Panc1 (cell line): ENCODE results near the gene RAP1GAP2. TPM values are rescaled to one million over a fixed set of nuclear protein-coding genes. Genes with fewer than 3 reads are reported as not detected.

Experiments used
- ATAC-seq: fragments of 200-7000 bp; cut with Tn5 transposase; 2 replicates; pipeline ENCODE4 v1.9.1; 2020; ENCODE audit warnings: mild to moderate bottlenecking, moderate library complexity
- BruUV-seq: library from RNA; stranded (reverse); fragments of 400-500 nt; replicated peaks from 2 replicates; lab custom pipeline; 2021; lab: Mats Ljungman, UMichigan
- CTCF ChIA-PET: fragments of 300-600 bp; sonication (Branson Sonifier 250); formaldehyde crosslinking; loops from one replicate; lab custom pipeline; 2022; ENCODE audit warnings: antibody characterized with exemption; lab: Charles Lee
- POLR2A ChIA-PET: fragments of 300-600 bp; sonication (Branson Sonifier 250); formaldehyde crosslinking; loops from one replicate; lab custom pipeline; 2022; ENCODE audit warnings: antibody characterized with exemption; lab: Charles Lee
- DNase-seq: peaks from one replicate; pipeline ENCODE4 v3.0.0-alpha.2; 2010; ENCODE audit warnings: low read depth, low spot score
- H3K27ac ChIP-seq: 2 replicates; pipeline ENCODE4 v1.5.1; 2011; ENCODE audit warnings: mild to moderate bottlenecking, low read length, inconsistent platforms
- H3K27me3 ChIP-seq: fragments of 200-500 bp; sonication (Bioruptor generic); 2 replicates; pipeline ENCODE4 v1.6.0; 2014; ENCODE audit warnings: low read length, inconsistent platforms; ENCODE audit not compliant: control insufficient read depth, insufficient read depth
- H3K36me3 ChIP-seq: fragments of 200-500 bp; sonication (Bioruptor generic); 2 replicates; pipeline ENCODE4 v1.5.1; 2014; ENCODE audit warnings: inconsistent platforms, mild to moderate bottlenecking, low read length, moderate library complexity; ENCODE audit not compliant: control insufficient read depth, insufficient read depth
- H3K4me1 ChIP-seq: 2 replicates; pipeline ENCODE4 v1.5.1; 2011; ENCODE audit warnings: inconsistent platforms, mild to moderate bottlenecking, low read length, moderate library complexity; ENCODE audit not compliant: control insufficient read depth, insufficient read depth
- H3K4me3 ChIP-seq, 2 experiments: 2 replicates each; pipeline ENCODE4 v1.5.1; 2011 to 2012; ENCODE audit warnings: low read depth in 2 of 2, low read length in 2 of 2, mild to moderate bottlenecking in 2 of 2, inconsistent platforms in 1 of 2, moderate library complexity in 1 of 2
- H3K9me3 ChIP-seq: fragments of 200-500 bp; sonication (Bioruptor generic); 2 replicates; pipeline ENCODE4 v1.5.1; 2014; ENCODE audit warnings: low read depth, mild to moderate bottlenecking, inconsistent platforms, low read length, moderate library complexity; ENCODE audit not compliant: control insufficient read depth, insufficient read depth
- CTCF ChIP-seq: fragments of 450-650 bp; IDR thresholded peaks from 2 replicates; pipeline ENCODE4 v1.5.1; 2017; ENCODE audit warnings: mild to moderate bottlenecking
- POLR2AphosphoS5 ChIP-seq: IDR thresholded peaks from 2 replicates; pipeline ENCODE4 v1.6.1; 2012; ENCODE audit warnings: mild to moderate bottlenecking, low read depth, low read length, moderate library complexity
- REST ChIP-seq, 2 experiments: IDR thresholded peaks; 2 replicates each; pipeline ENCODE4 v1.6.1; 2011 to 2012; ENCODE audit warnings: low read depth in 2 of 2, control low read depth in 1 of 2, low read length in 1 of 2, mild to moderate bottlenecking in 1 of 2, moderate library complexity in 1 of 2; ENCODE audit not compliant: insufficient read depth in 1 of 2
- SIN3A ChIP-seq: IDR thresholded peaks from 2 replicates; pipeline ENCODE4 v1.6.1; 2012; ENCODE audit warnings: low read depth, mild to moderate bottlenecking, low read length, moderate library complexity, borderline replicate concordance; ENCODE audit not compliant: insufficient read depth
- TCF7L2 ChIP-seq: IDR thresholded peaks from 2 replicates; pipeline ENCODE4 v1.6.1; 2011; ENCODE audit warnings: mild to moderate bottlenecking, low read depth, low read length, inconsistent platforms
- in situ Hi-C: cut with HindIII; loops from 2 replicates; pipeline ENCODE4 v1.10.0; 2016; ENCODE audit warnings: low sequenced_read_pairs, low pct_unique_long_range_greater_than_20kb
- intact Hi-C: fragments of 100-400 bp; cut with micrococcal nuclease; formaldehyde crosslinking; loops from one replicate; pipeline ENCODE4 v1.10.0; 2022; ENCODE audit not compliant: unreplicated experiment
- total RNA-seq: library from RNA; stranded (reverse); gene quantifications from one replicate; pipeline ENCODE4 v1.2.1, GENCODE V29; 2021; ENCODE audit not compliant: unreplicated experiment

RAP1GAP2 gene
- total RNA-seq, 1 experiment from 2014 or later = 10.0 TPM

- ChIA-PET CTCF (no interaction called here), POLR2A (interaction anchor here (0.6 kb wide), 2 partner anchors 42 to 71 kb away, joined by 3 to 7 read pairs; no protein-coding TSS in a partner anchor)
- no peak for DNase-seq
- TF ChIP-seq POLR2AphosphoS5 = no peak
- no peak for TF ChIP-seq SIN3A
- TF ChIP-seq REST (IDR thresholded peaks at IDR 0.05; ENCODE audit: insufficient read depth in 1 of 2, low read depth in 2 of 2, low read length in 1 of 2) = no peak
- TF ChIP-seq TCF7L2 = no peak
- TF ChIP-seq CTCF = no peak
- no TSS peak for BruUV-seq
- intact Hi-C loops (no loop called here), in situ Hi-C loops (no loop called here)
- Histone ChIP-seq H3K9me3 (no peaks in the 10 kb centered on the region), H3K27ac (no peak overlapping the region), H3K36me3 (no peaks in the 10 kb centered on the region), H3K4me3 (no peak overlapping the region), H3K27me3 (no peaks in the 10 kb centered on the region), H3K4me1 (no peaks in the 10 kb centered on the region)
- ATAC-seq = no peak
Measured at GRCh38 chr17:2916461-2916860, 120.2 kb downstream of the RAP1GAP2 start.

- intact Hi-C loops = no loop called here
- H3K9me3 ChIP-seq = no peaks in the 10 kb centered on the region
- no TSS peak for BruUV-seq
- H3K4me3 ChIP-seq = no peak overlapping the region
- no peak for TF ChIP-seq SIN3A
- TF ChIP-seq REST (IDR thresholded peaks at IDR 0.05; ENCODE audit: insufficient read depth in 1 of 2, low read depth in 2 of 2, low read length in 1 of 2) = no peak
- TF ChIP-seq CTCF = no peak
- no peak for TF ChIP-seq POLR2AphosphoS5
- TF ChIP-seq TCF7L2 = no peak
- no peaks in the 10 kb centered on the region for H3K36me3 ChIP-seq
- CTCF ChIA-PET = no interaction called here
- DNase-seq = no peak
- POLR2A ChIA-PET = no interaction called here
- H3K4me1 ChIP-seq = no peaks in the 10 kb centered on the region
- H3K27ac ChIP-seq = no peak overlapping the region
- H3K27me3 ChIP-seq = no peaks in the 10 kb centered on the region
- in situ Hi-C loops = no loop called here
- ATAC-seq = no peak
Measured at GRCh38 chr17:2921443-2921842, 125.2 kb downstream of the RAP1GAP2 start.
